Smooth muscle cell (in vitro differentiated cells): ENCODE data around the gene TVP23A. TPM values are rescaled to one million over a fixed set of nuclear protein-coding genes. Genes with fewer than 3 reads are reported as not detected.

Experiments
- DNase-seq: peaks from one replicate; lab custom pipeline; 2025; ENCODE audit not compliant: unreplicated experiment; lab: John Stamatoyannopoulos, UW
- H2AFZ ChIP-seq: fragments of 200-600 bp; sonication (generic); 2 replicates; pipeline ENCODE4 v1.6.0; 2016; ENCODE audit warnings: antibody characterized with exemption, low read depth, mild to moderate bottlenecking
- H3F3A ChIP-seq: fragments of 200-600 bp; sonication (generic); 2 replicates; pipeline ENCODE4 v1.6.0; 2017; ENCODE audit warnings: antibody characterized with exemption, low read depth
- H3K27ac ChIP-seq: fragments of 200-600 bp; sonication (generic); 2 replicates; pipeline ENCODE4 v1.5.1; 2016; ENCODE audit warnings: low read depth, mild to moderate bottlenecking
- H3K27me3 ChIP-seq: fragments of 200-600 bp; sonication (generic); 2 replicates; pipeline ENCODE4 v1.6.1; 2016; ENCODE audit warnings: low read depth, mild to moderate bottlenecking
- H3K36me3 ChIP-seq: fragments of 200-600 bp; sonication (generic); 2 replicates; pipeline ENCODE4 v1.5.1; 2016; ENCODE audit warnings: low read depth
- H3K4me1 ChIP-seq: fragments of 200-600 bp; sonication (generic); 2 replicates; pipeline ENCODE4 v1.5.1; 2016; ENCODE audit warnings: low read depth
- H3K4me2 ChIP-seq: fragments of 200-600 bp; sonication (generic); 2 replicates; pipeline ENCODE4 v1.6.0; 2016; ENCODE audit warnings: mild to moderate bottlenecking
- H3K4me3 ChIP-seq: fragments of 200-600 bp; sonication (generic); 2 replicates; pipeline ENCODE4 v1.5.1; 2016; ENCODE audit warnings: mild to moderate bottlenecking
- H3K79me2 ChIP-seq: fragments of 200-600 bp; sonication (generic); 2 replicates; pipeline ENCODE4 v1.6.0; 2016; ENCODE audit warnings: low read depth, mild to moderate bottlenecking
- H3K9ac ChIP-seq: fragments of 200-600 bp; sonication (generic); 2 replicates; pipeline ENCODE4 v1.6.0; 2016; ENCODE audit warnings: low read depth
- H3K9me3 ChIP-seq: fragments of 200-600 bp; sonication (generic); replicated peaks from 2 replicates; pipeline ENCODE4 v1.5.1; 2016; ENCODE audit warnings: low read depth
- H4K20me1 ChIP-seq: fragments of 200-600 bp; sonication (generic); 2 replicates; pipeline ENCODE4 v1.6.0; 2016; ENCODE audit warnings: low read depth
- WGBS: methylation state at CpG from one replicate; pipeline ENCODE4 v1.1.7; 2016; ENCODE audit warnings: low lambda C conversion rate; 5-methylcytosine and 5-hydroxymethylcytosine counted together
- polyA plus RNA-seq: library from polyadenylated mRNA; unstranded; fragments of >200 nt; fragmentation: Nextera tagmentation; extraction: Ambion mirVana; gene quantifications from 2 replicates; pipeline ENCODE4 v1.2.1, GENCODE V29; 2016
- total RNA-seq: library from RNA; depleted of rRNA; stranded (reverse); fragments of >200 nt; gene quantifications from 2 replicates; pipeline ENCODE4 v1.2.3, GENCODE V29; 2014
- TF ChIP-seq, protein P1 (sequence below): fragments of 200-600 bp; sonication (generic); IDR thresholded peaks from 2 replicates; pipeline ENCODE4 v1.5.1; 2017; ENCODE audit warnings: borderline replicate concordance, mild to moderate bottlenecking, antibody characterized with exemption; ENCODE audit not compliant: insufficient read depth, poor library complexity, severe bottlenecking

Gene TVP23A
- total and polyA plus RNA-seq, 2 experiments from 2014 or later = 0.13 to 0.45 TPM

DNA sequence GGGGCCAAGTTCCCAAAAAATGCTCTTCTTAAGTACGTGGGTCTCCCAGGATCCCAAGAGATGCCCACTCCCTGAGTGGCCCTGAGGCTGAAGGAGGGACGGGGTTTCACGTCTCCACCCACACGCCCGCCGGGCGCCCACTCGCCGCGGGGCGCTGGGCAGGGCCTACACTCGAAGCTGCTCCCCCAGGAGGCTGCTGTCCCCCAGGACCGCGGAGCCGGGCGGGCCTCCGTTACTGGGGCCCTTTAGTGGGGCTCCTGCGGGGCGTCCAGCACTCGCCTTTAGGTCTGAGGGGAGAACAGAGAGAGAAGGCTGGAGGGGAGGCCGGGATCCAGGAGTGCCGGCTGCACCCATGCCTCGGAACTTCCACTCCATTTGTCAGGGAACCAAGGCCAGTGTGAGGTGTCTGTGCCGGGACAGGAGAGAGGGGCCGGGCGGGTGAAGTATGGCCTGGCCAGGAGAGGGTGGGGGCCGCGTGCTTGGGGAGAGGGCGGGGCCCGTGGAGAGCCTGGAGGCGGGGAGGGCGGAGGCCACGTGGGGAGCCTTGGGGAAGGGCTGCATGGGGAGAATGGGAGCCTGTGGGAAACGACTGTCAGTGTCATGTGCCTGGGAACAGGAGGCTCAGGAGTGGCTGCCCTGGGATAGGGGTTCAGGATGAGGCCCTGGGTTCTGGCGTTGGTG lies 56.1 kb downstream of the TVP23A start:
- Histone ChIP-seq H3K4me3 (no peak overlapping the region), H3K4me1 (no peaks in the 10 kb centered on the region), H3K79me2 (no peaks in the 10 kb centered on the region), H3K36me3 (no peaks in the 10 kb centered on the region), H3K9me3 (no peaks in the 10 kb centered on the region), H3F3A (no peaks in the 10 kb centered on the region), H3K9ac (no peak overlapping the region), H4K20me1 (no peaks in the 10 kb centered on the region), H3K4me2 (no peak overlapping the region), H3K27ac (no peak overlapping the region), H2AFZ (no peak overlapping the region), H3K27me3 (no peaks in the 10 kb centered on the region)
- DNase-seq = no peak
- WGBS = 95% methylated on average over 24 of the region's 35 CpGs
- TF ChIP-seq, protein P1, sequence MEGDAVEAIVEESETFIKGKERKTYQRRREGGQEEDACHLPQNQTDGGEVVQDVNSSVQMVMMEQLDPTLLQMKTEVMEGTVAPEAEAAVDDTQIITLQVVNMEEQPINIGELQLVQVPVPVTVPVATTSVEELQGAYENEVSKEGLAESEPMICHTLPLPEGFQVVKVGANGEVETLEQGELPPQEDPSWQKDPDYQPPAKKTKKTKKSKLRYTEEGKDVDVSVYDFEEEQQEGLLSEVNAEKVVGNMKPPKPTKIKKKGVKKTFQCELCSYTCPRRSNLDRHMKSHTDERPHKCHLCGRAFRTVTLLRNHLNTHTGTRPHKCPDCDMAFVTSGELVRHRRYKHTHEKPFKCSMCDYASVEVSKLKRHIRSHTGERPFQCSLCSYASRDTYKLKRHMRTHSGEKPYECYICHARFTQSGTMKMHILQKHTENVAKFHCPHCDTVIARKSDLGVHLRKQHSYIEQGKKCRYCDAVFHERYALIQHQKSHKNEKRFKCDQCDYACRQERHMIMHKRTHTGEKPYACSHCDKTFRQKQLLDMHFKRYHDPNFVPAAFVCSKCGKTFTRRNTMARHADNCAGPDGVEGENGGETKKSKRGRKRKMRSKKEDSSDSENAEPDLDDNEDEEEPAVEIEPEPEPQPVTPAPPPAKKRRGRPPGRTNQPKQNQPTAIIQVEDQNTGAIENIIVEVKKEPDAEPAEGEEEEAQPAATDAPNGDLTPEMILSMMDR = no peak

DNA sequence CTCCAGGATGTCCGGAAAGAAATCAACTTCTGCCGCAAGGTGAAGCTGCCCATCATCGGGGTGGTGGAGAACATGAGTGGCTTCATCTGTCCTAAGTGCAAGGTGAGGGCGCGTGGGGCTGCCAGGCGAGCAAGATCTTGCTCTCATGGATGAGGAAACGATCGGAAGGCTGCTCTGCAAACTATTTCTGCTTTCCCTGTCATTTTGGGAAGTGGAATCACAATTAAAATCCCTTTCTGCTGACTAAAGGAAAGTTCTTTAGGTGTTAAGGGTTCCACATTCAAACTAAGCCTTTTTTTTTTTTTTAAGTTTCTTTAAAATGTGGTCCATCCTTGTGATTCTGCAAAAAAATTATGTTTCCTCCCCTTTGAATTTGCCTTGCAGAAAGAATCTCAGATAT lies 57.2 kb downstream of the TVP23A start:
- Histone ChIP-seq H3K79me2 (no peaks in the 10 kb centered on the region), H3K27ac (no peak overlapping the region), H4K20me1 (no peaks in the 10 kb centered on the region), H3K4me3 (no peak overlapping the region), H3K36me3 (no peaks in the 10 kb centered on the region), H3K4me2 (no peak overlapping the region), H3K9me3 (no peaks in the 10 kb centered on the region), H3K9ac (no peak overlapping the region), H3K4me1 (no peaks in the 10 kb centered on the region), H2AFZ (no peak overlapping the region), H3K27me3 (no peaks in the 10 kb centered on the region), H3F3A (no peaks in the 10 kb centered on the region)
- TF ChIP-seq, protein P1 = no peak
- DNase-seq = no peak
- 92% methylated on average over 8 of the region's 8 CpGs for WGBS

DNA sequence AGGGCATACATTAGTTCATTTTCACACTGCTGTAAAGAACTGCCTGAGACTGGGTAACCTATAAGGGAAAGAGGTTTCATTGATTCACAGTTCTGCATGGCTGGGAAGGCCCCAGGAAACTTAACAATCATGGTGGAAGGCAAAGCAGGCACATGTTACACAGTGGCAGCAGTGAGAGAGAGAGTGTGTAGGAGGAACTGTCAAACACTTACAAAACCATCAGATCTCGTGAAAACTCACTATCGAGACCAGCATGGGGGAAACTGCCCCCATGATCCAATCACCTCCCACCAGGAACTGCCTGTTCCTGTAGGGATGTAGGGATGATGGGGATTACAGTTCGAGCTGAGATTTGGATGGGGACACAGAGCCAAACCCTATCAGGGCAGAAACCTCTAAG lies 57.7 kb downstream of the TVP23A start:
- H3K4me2 ChIP-seq = no peak overlapping the region
- H3K4me1 ChIP-seq = no peaks in the 10 kb centered on the region
- no peak overlapping the region for H3K9ac ChIP-seq
- H3K9me3 ChIP-seq = no peaks in the 10 kb centered on the region
- no peaks in the 10 kb centered on the region for H3K36me3 ChIP-seq
- TF ChIP-seq, protein P1 = no peak
- DNase-seq = no peak
- H3F3A ChIP-seq = no peaks in the 10 kb centered on the region
- 92% methylated on average over 3 of the region's 3 CpGs for WGBS
- no peak overlapping the region for H2AFZ ChIP-seq
- H3K4me3 ChIP-seq = no peak overlapping the region
- no peaks in the 10 kb centered on the region for H3K79me2 ChIP-seq
- no peaks in the 10 kb centered on the region for H4K20me1 ChIP-seq
- no peaks in the 10 kb centered on the region for H3K27me3 ChIP-seq
- no peak overlapping the region for H3K27ac ChIP-seq

DNA sequence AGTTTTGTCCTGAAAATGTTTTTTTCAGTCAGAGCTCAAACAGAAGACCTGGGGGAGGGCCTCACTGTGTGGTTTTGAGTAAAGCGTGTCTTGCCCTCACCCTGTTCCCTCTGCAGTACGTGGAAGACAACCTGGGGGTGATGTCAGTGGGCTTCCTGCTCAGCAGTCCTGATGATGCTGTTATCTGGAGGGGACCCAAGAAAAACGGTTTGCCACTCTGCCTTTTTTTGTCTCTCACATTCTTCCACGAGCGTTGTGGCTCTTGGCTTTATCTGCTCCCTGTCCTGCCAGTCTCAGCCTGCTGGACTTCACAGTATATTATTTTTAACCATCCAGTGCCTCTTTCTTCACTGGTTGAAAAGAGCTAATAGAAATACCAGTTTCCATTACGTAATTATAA lies 62.0 kb downstream of the TVP23A start:
- H3K27me3 ChIP-seq = no peaks in the 10 kb centered on the region
- TF ChIP-seq, protein P1 = no peak
- H3K4me1 ChIP-seq = no peaks in the 10 kb centered on the region
- DNase-seq = no peak
- H2AFZ ChIP-seq = no peak overlapping the region
- H3K36me3 ChIP-seq = no peaks in the 10 kb centered on the region
- no peak overlapping the region for H3K27ac ChIP-seq
- no peak overlapping the region for H3K4me2 ChIP-seq
- H3F3A ChIP-seq = no peaks in the 10 kb centered on the region
- H3K9ac ChIP-seq = no peak overlapping the region
- no peaks in the 10 kb centered on the region for H3K9me3 ChIP-seq
- WGBS = 82% methylated on average over 6 of the region's 6 CpGs
- H3K4me3 ChIP-seq = no peak overlapping the region
- H4K20me1 ChIP-seq = no peaks in the 10 kb centered on the region
- H3K79me2 ChIP-seq = no peaks in the 10 kb centered on the region
